Thoracic aorta (tissue), 2 donors: ENCODE data around the gene NPTN. TPM values are rescaled to one million over a fixed set of nuclear protein-coding genes. Genes with fewer than 3 reads are reported as not detected.

ENCODE experiments used
- ATAC-seq: fragments of 150-250 bp; one replicate; pipeline ENCODE4 v1.8.0; 2017; ENCODE audit warnings: low read depth; ENCODE audit not compliant: insufficient number of reproducible peaks, low FRiP score
- DNase-seq: peaks from one replicate; pipeline ENCODE4 v3.0.0-alpha.2; 2020; ENCODE audit warnings: low spot score
- H3K27ac ChIP-seq, 2 donors: fragments of 200-600 bp; sonication (generic); 1 replicate in 1 of 2; 2 replicates in 1 of 2; pipeline ENCODE4 v1.5.1; 2016; ENCODE audit warnings: mild to moderate bottlenecking in 2 of 2, moderate library complexity in 2 of 2
- H3K27me3 ChIP-seq: fragments of 200-600 bp; sonication (generic); replicated peaks from 2 replicates; pipeline ENCODE4 v1.6.0; 2016; ENCODE audit warnings: mild to moderate bottlenecking; ENCODE audit not compliant: insufficient read depth
- H3K36me3 ChIP-seq: fragments of 200-600 bp; sonication (generic); one replicate; pipeline ENCODE4 v1.5.1; 2016
- H3K4me1 ChIP-seq, 2 donors: fragments of 200-600 bp; sonication (generic); 1 replicate in 1 of 2; 2 replicates in 1 of 2; pipeline versions ENCODE4 v1.5.1 to v1.6.0; 2016; ENCODE audit warnings: low read depth in 2 of 2, mild to moderate bottlenecking in 1 of 2; ENCODE audit not compliant: control insufficient read depth in 1 of 2
- H3K4me3 ChIP-seq: fragments of 200-600 bp; sonication (generic); 2 replicates; pipeline ENCODE4 v1.5.1; 2016; ENCODE audit warnings: mild to moderate bottlenecking
- H3K9me3 ChIP-seq: fragments of 200-600 bp; sonication (generic); 2 replicates; pipeline ENCODE4 v1.5.1; 2016
- CTCF ChIP-seq: fragments of 200-600 bp; sonication (generic); IDR thresholded peaks from one replicate; pipeline ENCODE4 v1.5.1; 2019; ENCODE audit warnings: antibody characterized with exemption
- total RNA-seq, 2 donors: library from RNA; depleted of rRNA; stranded (reverse); fragments of >200 nt; gene quantifications; one replicate each; pipeline versions ENCODE4 v1.1.0 to v1.2.3, GENCODE V29; 2016

NPTN gene
- total RNA-seq: 100 to 1,000 TPM; 247 to 250 TPM

GRCh38 chr15:73633111-73633990 is at the start of gene NPTN:
Gene NPTN (minus strand): TSS chr15:73633389. CDS start chr15:73633215, 174 bp downstream.
- peak; percentile 85 for ATAC-seq
- peaks cover 25 to 35% of the 10 kb centered on the region in 2 donors for H3K4me1 ChIP-seq

GRCh38 chr15:73682600-73683090 is 49.5 kb upstream of the NPTN start:
- Histone ChIP-seq H3K36me3 (no peaks in the 10 kb centered on the region), H3K4me1 (peaks cover 15 to 24% of the 10 kb centered on the region in 2 donors), H3K4me3 (no peak overlapping the region), H3K27ac (no peak overlapping the region), H3K27me3 (no peaks in the 10 kb centered on the region), H3K9me3 (no peaks in the 10 kb centered on the region)
- no peak for TF ChIP-seq CTCF
- DNase-seq (no peak), ATAC-seq (no peak)

More at GRCh38 chr15:73633111-73633990, at the start of gene NPTN:
- H3K4me3 ChIP-seq: peak within 1 kb of the TSS; percentile 87
- no peaks in the 10 kb centered on the region for H3K27me3 ChIP-seq
- DNase-seq: peak; percentile 87
- no peak for TF ChIP-seq CTCF
- H3K27ac ChIP-seq: peak within 1 kb of the TSS; percentile 89 to 91
- H3K9me3 ChIP-seq: no peaks in the 10 kb centered on the region
- no peaks in the 10 kb centered on the region for H3K36me3 ChIP-seq

GRCh38 chr15:73681856-73682599 is 48.8 kb upstream of the NPTN start:
- no peak for TF ChIP-seq CTCF
- peaks cover 13 to 24% of the 10 kb centered on the region in 2 donors for H3K4me1 ChIP-seq
- H3K36me3 ChIP-seq: no peaks in the 10 kb centered on the region
- no peak overlapping the region for H3K4me3 ChIP-seq
- no peaks in the 10 kb centered on the region for H3K9me3 ChIP-seq
- H3K27me3 ChIP-seq: no peaks in the 10 kb centered on the region
- ATAC-seq (no peak), DNase-seq (no peak)
- H3K27ac ChIP-seq: no peak overlapping the region

GRCh38 chr15:73681063-73681462 is 47.9 kb upstream of the NPTN start:
- Histone ChIP-seq H3K4me3 (no peak overlapping the region), H3K9me3 (no peaks in the 10 kb centered on the region), H3K4me1 (peaks cover 6 to 14% of the 10 kb centered on the region in 2 donors), H3K27me3 (no peaks in the 10 kb centered on the region), H3K36me3 (no peaks in the 10 kb centered on the region), H3K27ac (no peak overlapping the region)
- DNase-seq (no peak), ATAC-seq (no peak)
- TF ChIP-seq CTCF: no peak

- H3K27me3 ChIP-seq: no peaks in the 10 kb centered on the region
Observed at GRCh38 chr15:73680549-73680948, 47.4 kb upstream of the NPTN start.

More at GRCh38 chr15:73680549-73680948, 47.4 kb upstream of the NPTN start:
- no peak overlapping the region for H3K27ac ChIP-seq
- DNase-seq: no peak
- no peaks in the 10 kb centered on the region for H3K36me3 ChIP-seq
- ATAC-seq: no peak
- no peak overlapping the region for H3K4me3 ChIP-seq
- no peak for TF ChIP-seq CTCF
- H3K4me1 ChIP-seq: peaks cover under 1 to 9% of the 10 kb centered on the region in 2 donors
- no peaks in the 10 kb centered on the region for H3K9me3 ChIP-seq
